HG02678 (cell line): ENCODE data around the gene GATB.
"Not testable (repeated sequence)": the region's sequence is repeated elsewhere in the genome, so short reads cannot be mapped to it uniquely, and the experiment has no call there.

ENCODE experiments used
- ATAC-seq: cut with Tn5 transposase; IDR thresholded peaks from one replicate; pipeline ENCODE4 v1.9.1; 2021; ENCODE audit warnings: mild to moderate bottlenecking, moderate library complexity; ENCODE audit not compliant: unreplicated experiment

The GATB gene

GRCh38 chr4:151736852-151737251, 24.0 kb downstream of the GATB start:
- ATAC-seq: not testable (repeated sequence)

GRCh38 chr4:151736361-151736760, 24.4 kb downstream of the GATB start:
- no peak for ATAC-seq

GRCh38 chr4:151731670-151732069, 29.1 kb downstream of the GATB start:
- not testable (repeated sequence) for ATAC-seq

GRCh38 chr4:151729731-151730559, 30.9 kb downstream of the GATB start:
- ATAC-seq: no peak

- ATAC-seq: no peak
Measured at GRCh38 chr4:151728679-151729078, 32.1 kb downstream of the GATB start.

- no peak for ATAC-seq
Measured at GRCh38 chr4:151728006-151728405, 32.8 kb downstream of the GATB start.

- ATAC-seq: no peak
Measured at GRCh38 chr4:151727365-151727764, 33.4 kb downstream of the GATB start.

- ATAC-seq: no peak
Measured at GRCh38 chr4:151725087-151725486, 35.7 kb downstream of the GATB start.

- ATAC-seq: no peak
Measured at GRCh38 chr4:151721916-151722315, 38.9 kb downstream of the GATB start.

GRCh38 chr4:151721466-151721865, 39.3 kb downstream of the GATB start:
- ATAC-seq: no peak

- ATAC-seq: no peak
Measured at GRCh38 chr4:151719956-151720334, 40.9 kb downstream of the GATB start.

GRCh38 chr4:151718984-151719955, 41.5 kb downstream of the GATB start:
- no peak for ATAC-seq

- ATAC-seq: no peak
Measured at GRCh38 chr4:151717909-151718628, 42.7 kb downstream of the GATB start.

- no peak for ATAC-seq
Measured at GRCh38 chr4:151717314-151717713, 43.5 kb downstream of the GATB start.

- ATAC-seq: no peak
Measured at GRCh38 chr4:151716324-151716723, 44.5 kb downstream of the GATB start.

GRCh38 chr4:151715881-151716280, 44.9 kb downstream of the GATB start:
- ATAC-seq: no peak

GRCh38 chr4:151712777-151713176, 48.0 kb downstream of the GATB start:
- no peak for ATAC-seq

- no peak for ATAC-seq
Measured at GRCh38 chr4:151711646-151712045, 49.2 kb downstream of the GATB start.

- ATAC-seq: no peak
Measured at GRCh38 chr4:151709587-151709986, 51.2 kb downstream of the GATB start.

GRCh38 chr4:151709071-151709470, 51.7 kb downstream of the GATB start:
- no peak for ATAC-seq

GRCh38 chr4:151708100-151708499, 52.7 kb downstream of the GATB start:
- ATAC-seq: no peak
